Stomach (tissue), 4 donors: ENCODE results near the gene MYO18A.
"Not testable (repeated sequence)": the region's sequence is repeated elsewhere in the genome, so short reads cannot be mapped to it uniquely, and the experiment has no call there.

Source experiments
- EP300 ChIP-seq: sonication (generic); formaldehyde crosslinking; IDR thresholded peaks from one replicate; pipeline ENCODE4 v1.6.1; 2017; ENCODE audit warnings: antibody characterized with exemption
- POLR2A ChIP-seq, 4 donors: fragments of 450-650 bp; IDR thresholded peaks; one replicate each; pipeline ENCODE4 v1.6.1; 2016; ENCODE audit warnings: antibody characterized with exemption in 4 of 4, control low read depth in 2 of 4, mild to moderate bottlenecking in 1 of 4, moderate library complexity in 1 of 4
- POLR2AphosphoS5 ChIP-seq, 3 donors: sonication (generic); formaldehyde crosslinking; IDR thresholded peaks; one replicate each; pipeline ENCODE4 v1.6.1; 2016; ENCODE audit warnings: antibody characterized with exemption in 3 of 3
- TF ChIP-seq, protein P1 (sequence below), 7 experiments: fragments of 450-650 bp in 4 of 7; fragments of 200-600 bp in 3 of 7; sonication (generic) in 3 of 7; IDR thresholded peaks; one replicate each; pipeline ENCODE4 v1.5.1; 2016 to 2019; ENCODE audit warnings: antibody characterized with exemption in 7 of 7, control low read depth in 2 of 7, mild to moderate bottlenecking in 1 of 7

DNA sequence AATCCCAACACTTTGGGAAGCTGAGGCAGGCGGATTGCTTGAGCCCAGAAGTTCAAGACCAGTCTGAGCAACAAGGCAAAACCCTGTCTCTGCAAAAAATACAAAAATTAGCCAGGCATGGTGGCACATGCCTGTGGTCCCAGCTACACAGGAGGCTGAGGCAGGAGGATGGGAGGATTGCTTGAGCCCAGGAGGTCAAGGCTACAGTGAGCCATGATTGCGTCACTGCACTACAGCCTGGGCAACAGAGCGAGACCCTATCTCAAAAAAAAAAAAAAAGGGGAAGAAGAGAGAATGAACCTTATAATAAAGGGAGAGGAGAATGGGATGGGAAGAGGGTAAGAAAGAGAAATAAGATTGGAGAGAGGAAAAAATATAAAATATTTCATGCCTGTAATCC is 91.4 kb downstream of the MYO18A start:
- TF ChIP-seq, protein P1, sequence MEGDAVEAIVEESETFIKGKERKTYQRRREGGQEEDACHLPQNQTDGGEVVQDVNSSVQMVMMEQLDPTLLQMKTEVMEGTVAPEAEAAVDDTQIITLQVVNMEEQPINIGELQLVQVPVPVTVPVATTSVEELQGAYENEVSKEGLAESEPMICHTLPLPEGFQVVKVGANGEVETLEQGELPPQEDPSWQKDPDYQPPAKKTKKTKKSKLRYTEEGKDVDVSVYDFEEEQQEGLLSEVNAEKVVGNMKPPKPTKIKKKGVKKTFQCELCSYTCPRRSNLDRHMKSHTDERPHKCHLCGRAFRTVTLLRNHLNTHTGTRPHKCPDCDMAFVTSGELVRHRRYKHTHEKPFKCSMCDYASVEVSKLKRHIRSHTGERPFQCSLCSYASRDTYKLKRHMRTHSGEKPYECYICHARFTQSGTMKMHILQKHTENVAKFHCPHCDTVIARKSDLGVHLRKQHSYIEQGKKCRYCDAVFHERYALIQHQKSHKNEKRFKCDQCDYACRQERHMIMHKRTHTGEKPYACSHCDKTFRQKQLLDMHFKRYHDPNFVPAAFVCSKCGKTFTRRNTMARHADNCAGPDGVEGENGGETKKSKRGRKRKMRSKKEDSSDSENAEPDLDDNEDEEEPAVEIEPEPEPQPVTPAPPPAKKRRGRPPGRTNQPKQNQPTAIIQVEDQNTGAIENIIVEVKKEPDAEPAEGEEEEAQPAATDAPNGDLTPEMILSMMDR (IDR thresholded peaks at IDR 0.05) = not testable (repeated sequence)
- not testable (repeated sequence) for TF ChIP-seq EP300; POLR2AphosphoS5 (IDR thresholded peaks at IDR 0.05); POLR2A (IDR thresholded peaks at IDR 0.05)
